Cardiac septum (tissue), 1 donor: ENCODE measurements around the gene CWC25. TPM values are rescaled to one million over a fixed set of nuclear protein-coding genes. Genes with fewer than 3 reads are reported as not detected.

Experiments used
- DNase-seq: peaks from one replicate; pipeline ENCODE4 v3.0.0-alpha.2; 2020; ENCODE audit warnings: low spot score
- intact Hi-C: fragments of 100-400 bp; cut with DNase I; formaldehyde crosslinking; loops from one replicate; pipeline ENCODE4 v1.14.0; 2022
- microRNA-seq: library from miRNA; unstranded; fragments of <30 nt; microRNA quantifications from one replicate; pipeline ENCODE4 v1.2.0, GENCODE V29; 2020
- total RNA-seq: library from RNA; stranded (reverse); fragmentation: NEBNext Ultra II Directional; extraction: Animal tissue kit (Norgen Biotek cat#: 25700); gene quantifications from one replicate; pipeline ENCODE4 v1.2.1, GENCODE V29; 2021
- donor health status: DM: no; HTN: no; CAD: no.

The CWC25 gene
- total RNA-seq, 1 donor from 2014 or later = 10.4 TPM

GRCh38 chr17:38751144-38751807 is 73.8 kb downstream of the CWC25 start:
- intact Hi-C loops = loop anchor here (2.0 kb wide), 2 partner anchors 20 to 48 kb away; partner anchors contain the start of gene CISD3
- DNase-seq = no peak

Small RNA genes lying within 50 kb of the gene (microRNA-seq; reads per million reads assigned to microRNA genes)
- gene MIR4727 = 3.6 reads per million

Other genes starting within 250 kb of the CWC25 start
- 6.2 TPM for gene SRCIN1, start 219.4 kb downstream of the CWC25 start, total RNA-seq
- gene EPOP, start 150.4 kb downstream of the CWC25 start, total RNA-seq = 2.3 TPM
- 92.2 TPM for gene MLLT6, start 120.0 kb downstream of the CWC25 start, total RNA-seq
- 67.1 TPM for gene CISD3, start 95.0 kb downstream of the CWC25 start, total RNA-seq
- gene PCGF2, start 77.0 kb downstream of the CWC25 start, total RNA-seq = 29.3 TPM
- gene PSMB3, start 72.6 kb downstream of the CWC25 start, total RNA-seq = 141 TPM
- 48.4 TPM for gene PIP4K2B, start 25.8 kb downstream of the CWC25 start, total RNA-seq
- gene RPL23, start 28.4 kb upstream of the CWC25 start, total RNA-seq = 564 TPM
- 25.3 TPM for gene LASP1, start 44.7 kb upstream of the CWC25 start, total RNA-seq
- gene FBXO47, start 142.1 kb upstream of the CWC25 start, total RNA-seq = not detected